Psoas muscle (tissue), 8 donors: ENCODE data around the gene FXYD4. TPM values are rescaled to one million over a fixed set of nuclear protein-coding genes. Genes with fewer than 3 reads are reported as not detected.

ENCODE experiments used
- ATAC-seq, 4 donors: fragments of 200-7000 bp; cut with Tn5 transposase; one replicate each; pipeline ENCODE4 v1.9.1; 2020; ENCODE audit warnings: moderate library complexity in 3 of 4, mild to moderate bottlenecking in 2 of 4
- DNase-seq, 2 donors: peaks; one replicate each; pipeline ENCODE4 v3.0.0-alpha.2; 2020
- H3K27ac ChIP-seq: fragments of 200-600 bp; one replicate; pipeline ENCODE4 v1.8.0; 2022
- H3K27me3 ChIP-seq, 3 donors: fragments of 200-600 bp in 1 of 3; one replicate each; pipeline versions ENCODE4 v1.6.1 to v1.8.0; 2013 to 2022; ENCODE audit warnings: low read length in 2 of 3, mild to moderate bottlenecking in 2 of 3, moderate library complexity in 1 of 3; ENCODE audit not compliant: insufficient read depth in 3 of 3
- H3K36me3 ChIP-seq, 2 donors: fragments of 200-600 bp in 1 of 2; one replicate each; pipeline versions ENCODE4 v1.6.1 to v1.8.0; 2013 to 2022; ENCODE audit warnings: low read depth in 1 of 2, mild to moderate bottlenecking in 1 of 2, moderate library complexity in 1 of 2; ENCODE audit not compliant: insufficient read depth in 1 of 2
- H3K4me1 ChIP-seq: fragments of 200-600 bp; one replicate; pipeline ENCODE4 v1.8.0; 2022
- H3K4me3 ChIP-seq: fragments of 200-600 bp; one replicate; pipeline ENCODE4 v1.8.0; 2022; ENCODE audit warnings: mild to moderate bottlenecking
- H3K9me3 ChIP-seq: fragments of 200-600 bp; one replicate; pipeline ENCODE4 v1.8.0; 2022
- WGBS, 3 donors: extraction: QIAGEN DNeasy Blood & Tissue Kit; methylation state at CpG; one replicate each; pipeline versions ENCODE4 v1.1.6 to v1.1.7; 2013; 5-methylcytosine and 5-hydroxymethylcytosine counted together
- intact Hi-C, 2 donors: fragments of 100-400 bp; cut with DNase I; formaldehyde crosslinking; loops; one replicate each; pipeline versions ENCODE4 v1.11.0 to v1.14.2; 2022
- polyA plus RNA-seq, 3 donors: library from polyadenylated mRNA; stranded (reverse); fragments of 200-250 nt; gene quantifications; one replicate each; pipeline ENCODE4 v1.2.3, GENCODE V29; 2013
- total RNA-seq, 4 donors: library from RNA; stranded (reverse); fragmentation: NEBNext Ultra II Directional in 2 of 4; extraction: Animal tissue kit (Norgen Biotek cat#: 25700) in 2 of 4; gene quantifications; one replicate each; pipeline versions ENCODE4 v1.2.1 to v1.2.4, GENCODE V29; 2021 to 2023
- TF ChIP-seq, protein P1 (sequence below): fragments of 200-600 bp; IDR thresholded peaks from one replicate; pipeline ENCODE4 v1.8.0; 2022; ENCODE audit warnings: antibody characterized with exemption
- donor health status: healthy with polysubstance abuse.
- donor health status: DM: no; HTN: no; CAD: no; lungs with moderate emphysema.
- donor health status: Bipolar disorder and iron deficiency.
- donor health status: healthy.
- donor health status: DM: yes; HTN: yes; CAD: no.
- donor health status: DM: no; HTN: no; CAD: no.
- donor health status: DM: no; HTN: no; CAD: no.
- donor health status: DM: yes; HTN: yes; CAD: no.

Gene FXYD4
- total and polyA plus RNA-seq, 7 donors = 0.18 to 3.0 (median 0.74) TPM; not detected in 4

- Histone ChIP-seq H3K9me3 (no peaks in the 10 kb centered on the region), H3K27me3 (peaks cover 0 to 19% (median 4%) of the 10 kb centered on the region in 3 donors), H3K4me3 (no peak overlapping the region), H3K36me3 (no peaks in the 10 kb centered on the region), H3K27ac (no peak overlapping the region), H3K4me1 (no peaks in the 10 kb centered on the region)
- no peak for DNase-seq
- TF ChIP-seq, protein P1, sequence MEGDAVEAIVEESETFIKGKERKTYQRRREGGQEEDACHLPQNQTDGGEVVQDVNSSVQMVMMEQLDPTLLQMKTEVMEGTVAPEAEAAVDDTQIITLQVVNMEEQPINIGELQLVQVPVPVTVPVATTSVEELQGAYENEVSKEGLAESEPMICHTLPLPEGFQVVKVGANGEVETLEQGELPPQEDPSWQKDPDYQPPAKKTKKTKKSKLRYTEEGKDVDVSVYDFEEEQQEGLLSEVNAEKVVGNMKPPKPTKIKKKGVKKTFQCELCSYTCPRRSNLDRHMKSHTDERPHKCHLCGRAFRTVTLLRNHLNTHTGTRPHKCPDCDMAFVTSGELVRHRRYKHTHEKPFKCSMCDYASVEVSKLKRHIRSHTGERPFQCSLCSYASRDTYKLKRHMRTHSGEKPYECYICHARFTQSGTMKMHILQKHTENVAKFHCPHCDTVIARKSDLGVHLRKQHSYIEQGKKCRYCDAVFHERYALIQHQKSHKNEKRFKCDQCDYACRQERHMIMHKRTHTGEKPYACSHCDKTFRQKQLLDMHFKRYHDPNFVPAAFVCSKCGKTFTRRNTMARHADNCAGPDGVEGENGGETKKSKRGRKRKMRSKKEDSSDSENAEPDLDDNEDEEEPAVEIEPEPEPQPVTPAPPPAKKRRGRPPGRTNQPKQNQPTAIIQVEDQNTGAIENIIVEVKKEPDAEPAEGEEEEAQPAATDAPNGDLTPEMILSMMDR = no peak
- intact Hi-C loops = loop anchor here in 1 of 2 donors (10.0 kb wide), 1 partner anchor 374 kb away; no protein-coding TSS in a partner anchor
- ATAC-seq = no peak
- 48 to 52% (median 50%) methylated on average over 11 of the region's 11 CpGs for WGBS, 3 donors
Measured at GRCh38 chr10:43339136-43339535, 32.3 kb upstream of the FXYD4 start.

DNA sequence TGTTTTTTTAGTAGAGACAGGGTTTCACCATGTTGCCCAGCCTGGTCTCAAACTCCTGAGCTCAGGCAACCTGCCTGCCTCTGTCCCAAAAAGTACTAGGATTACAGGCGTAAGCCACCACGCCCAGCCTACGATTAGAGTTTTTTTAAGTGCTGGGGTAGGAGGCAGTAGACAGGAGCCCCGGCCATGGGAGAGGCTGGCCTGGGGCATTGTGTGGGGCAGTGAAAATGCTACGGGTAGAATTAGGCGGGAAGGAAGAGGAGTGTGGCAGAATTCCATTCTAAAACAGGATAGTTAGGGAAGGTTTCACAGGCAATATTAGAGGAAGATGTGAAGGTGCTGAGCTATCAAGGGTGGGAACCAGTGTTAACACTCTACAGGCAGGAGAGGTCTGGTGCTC is 31.3 kb upstream of the FXYD4 start:
- Histone ChIP-seq H3K27me3 (peaks cover 0 to 19% (median 4%) of the 10 kb centered on the region in 3 donors), H3K36me3 (no peaks in the 10 kb centered on the region), H3K4me3 (no peak overlapping the region), H3K9me3 (no peaks in the 10 kb centered on the region), H3K27ac (no peak overlapping the region), H3K4me1 (no peaks in the 10 kb centered on the region)
- ATAC-seq (no peak), DNase-seq (no peak)
- 78 to 85% (median 81%) methylated on average over 6 of the region's 6 CpGs for WGBS, 3 donors
- TF ChIP-seq, protein P1 = no peak
- intact Hi-C loops = no loop called here

- TF ChIP-seq, protein P1 = no peak
- intact Hi-C loops = no loop called here
Measured at GRCh38 chr10:43340619-43341018, 30.8 kb upstream of the FXYD4 start.

GRCh38 chr10:43341450-43341849 is 30.0 kb upstream of the FXYD4 start:
- Histone ChIP-seq H3K27ac (no peak overlapping the region), H3K27me3 (peaks cover 0 to 19% (median 4%) of the 10 kb centered on the region in 3 donors), H3K4me1 (no peaks in the 10 kb centered on the region), H3K4me3 (no peak overlapping the region), H3K36me3 (no peaks in the 10 kb centered on the region), H3K9me3 (no peaks in the 10 kb centered on the region)
- ATAC-seq = no peak
- DNase-seq = no peak
- TF ChIP-seq, protein P1 = no peak
- 82 to 87% (median 85%) methylated on average over 7 of the region's 7 CpGs for WGBS, 3 donors
- intact Hi-C loops = no loop called here

More at GRCh38 chr10:43340619-43341018, 30.8 kb upstream of the FXYD4 start:
- Histone ChIP-seq H3K36me3 (no peaks in the 10 kb centered on the region), H3K4me1 (no peaks in the 10 kb centered on the region), H3K4me3 (no peak overlapping the region), H3K27me3 (peaks cover 0 to 19% (median 4%) of the 10 kb centered on the region in 3 donors), H3K9me3 (no peaks in the 10 kb centered on the region), H3K27ac (no peak overlapping the region)
- DNase-seq = no peak
- WGBS, 3 donors = 48 to 58% (median 53%) methylated on average over 9 of the region's 9 CpGs
- no peak for ATAC-seq
